SW 1271 (cell line): ENCODE data around the gene ADPRHL1.

ENCODE experiments used
- DNase-seq, 2 experiments: peaks; one replicate each; lab custom pipeline; 2025; lab: John Stamatoyannopoulos, UW

ADPRHL1 gene

GRCh38 chr13:113430378-113431110, 22.7 kb downstream of the ADPRHL1 start:
- no peak for DNase-seq

GRCh38 chr13:113429608-113429985, 23.7 kb downstream of the ADPRHL1 start:
- no peak for DNase-seq

- no peak for DNase-seq
These were observed 24.2 kb downstream of the ADPRHL1 start for GRCh38 chr13:113428871-113429607.

GRCh38 chr13:113428469-113428865, 24.8 kb downstream of the ADPRHL1 start:
- DNase-seq = no peak

GRCh38 chr13:113427562-113428468, 25.5 kb downstream of the ADPRHL1 start:
- DNase-seq = no peak

- no peak for DNase-seq
These were observed 26.7 kb downstream of the ADPRHL1 start for GRCh38 chr13:113426591-113426986.

- no peak for DNase-seq
These were observed 27.2 kb downstream of the ADPRHL1 start for GRCh38 chr13:113425941-113426590.

GRCh38 chr13:113423520-113424163, 29.6 kb downstream of the ADPRHL1 start:
- DNase-seq = no peak

- no peak for DNase-seq
These were observed 30.3 kb downstream of the ADPRHL1 start for GRCh38 chr13:113422807-113423519.

GRCh38 chr13:113421673-113422270, 31.5 kb downstream of the ADPRHL1 start:
- DNase-seq = no peak

GRCh38 chr13:113420833-113421600, 32.3 kb downstream of the ADPRHL1 start:
- no peak for DNase-seq

GRCh38 chr13:113420232-113420631, 33.1 kb downstream of the ADPRHL1 start:
- DNase-seq = no peak

- DNase-seq = no peak
These were observed 33.6 kb downstream of the ADPRHL1 start for GRCh38 chr13:113419531-113420193.

GRCh38 chr13:113418722-113419049, 34.6 kb downstream of the ADPRHL1 start:
- DNase-seq = no peak

GRCh38 chr13:113417836-113418721, 35.2 kb downstream of the ADPRHL1 start:
- DNase-seq = no peak

- DNase-seq = no peak
These were observed 36.1 kb downstream of the ADPRHL1 start for GRCh38 chr13:113417008-113417751.

- no peak for DNase-seq
These were observed 37.5 kb downstream of the ADPRHL1 start for GRCh38 chr13:113415825-113416224.
